ENCODE measurements around the gene EMC8. TPM values are rescaled to one million over a fixed set of nuclear protein-coding genes. Genes with fewer than 3 reads are reported as not detected.
A peak's percentile ranks its signal among the peaks of the same experiment; 100 is the strongest.

Gene EMC8
- total RNA-seq, 1 donor from 2014 or later, result 41.4 TPM

DNA sequence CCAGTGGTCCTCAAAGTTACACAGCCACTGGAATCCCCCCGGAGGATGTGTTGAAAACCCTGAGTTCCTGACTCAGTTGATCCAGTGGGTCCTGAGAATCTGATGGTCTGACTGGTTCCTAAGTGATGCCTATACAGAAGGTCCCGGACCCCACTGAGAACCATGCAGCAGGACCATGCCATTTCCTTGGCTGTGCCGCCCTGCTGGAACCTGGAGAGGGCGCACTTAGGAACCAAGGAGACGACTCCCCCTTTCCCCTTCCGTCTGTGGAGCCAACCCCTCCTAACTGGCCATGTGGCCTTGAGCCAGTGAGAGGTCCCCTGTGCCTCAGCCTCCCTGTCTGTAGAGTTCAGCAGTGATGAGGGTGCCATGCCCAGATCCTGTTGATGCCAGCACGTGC lies 70.5 kb downstream of the EMC8 start:
- DNase-seq (ENCODE audit: extremely low spot score, unreplicated experiment), result no peak
- TF ChIP-seq, protein P1, sequence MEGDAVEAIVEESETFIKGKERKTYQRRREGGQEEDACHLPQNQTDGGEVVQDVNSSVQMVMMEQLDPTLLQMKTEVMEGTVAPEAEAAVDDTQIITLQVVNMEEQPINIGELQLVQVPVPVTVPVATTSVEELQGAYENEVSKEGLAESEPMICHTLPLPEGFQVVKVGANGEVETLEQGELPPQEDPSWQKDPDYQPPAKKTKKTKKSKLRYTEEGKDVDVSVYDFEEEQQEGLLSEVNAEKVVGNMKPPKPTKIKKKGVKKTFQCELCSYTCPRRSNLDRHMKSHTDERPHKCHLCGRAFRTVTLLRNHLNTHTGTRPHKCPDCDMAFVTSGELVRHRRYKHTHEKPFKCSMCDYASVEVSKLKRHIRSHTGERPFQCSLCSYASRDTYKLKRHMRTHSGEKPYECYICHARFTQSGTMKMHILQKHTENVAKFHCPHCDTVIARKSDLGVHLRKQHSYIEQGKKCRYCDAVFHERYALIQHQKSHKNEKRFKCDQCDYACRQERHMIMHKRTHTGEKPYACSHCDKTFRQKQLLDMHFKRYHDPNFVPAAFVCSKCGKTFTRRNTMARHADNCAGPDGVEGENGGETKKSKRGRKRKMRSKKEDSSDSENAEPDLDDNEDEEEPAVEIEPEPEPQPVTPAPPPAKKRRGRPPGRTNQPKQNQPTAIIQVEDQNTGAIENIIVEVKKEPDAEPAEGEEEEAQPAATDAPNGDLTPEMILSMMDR (conservative IDR thresholded peaks at IDR 0.05), result peak; percentile 48
- Mint-ChIP-seq H3K9me3 (no peaks in the 10 kb centered on the region), H3K27me3 (peaks cover 3% of the 10 kb centered on the region), H3K27ac (no peak overlapping the region), H3K36me3 (no peaks in the 10 kb centered on the region), H3K4me1 (ENCODE audit: unreplicated experiment) (peaks cover 13% of the 10 kb centered on the region), H3K4me3 (no peak overlapping the region)

Small RNAs within 50 kb of the gene (microRNA-seq; reads per million reads assigned to microRNA genes)
- gene MIR1910, result 3.3 reads per million, percentile 8 among the genes with 10 or more reads in this experiment

Other genes with a start within 250 kb of the EMC8 start
- gene GSE1, start 186.2 kb downstream of the EMC8 start, total RNA-seq (ENCODE audit: low replicate concordance), result 101 and 112 TPM in 2 replicates
- 13.7 and 39.9 TPM in 2 replicates for gene GINS2, start 110.6 kb downstream of the EMC8 start, total RNA-seq (ENCODE audit: low replicate concordance)
- gene C16orf74, start 48.4 kb downstream of the EMC8 start, total RNA-seq (ENCODE audit: low replicate concordance), result 3.1 and 4.9 TPM in 2 replicates
- 524 and 674 TPM in 2 replicates for gene COX4I1, start 151 bp upstream of the EMC8 start, total RNA-seq (ENCODE audit: low replicate concordance)
- 12.6 and 21.0 TPM in 2 replicates for gene IRF8, start 99.6 kb upstream of the EMC8 start, total RNA-seq (ENCODE audit: low replicate concordance)

Measured in type B pancreatic cell (in vitro differentiated cells).